ENCODE data around the gene ZCCHC24.

ZCCHC24 gene

GRCh38 chr10:79406683-79407422, 38.6 kb downstream of the ZCCHC24 start:
- Histone ChIP-seq H3K9me3 (ENCODE audit: control insufficient read depth, low read length) (no peaks in the 10 kb centered on the region), H3K4ac (ENCODE audit: low read depth in 1 of 2, low read length in 2 of 2) (peak overlapping the region; percentile 10 to 75), H4K91ac (ENCODE audit: low read length) (peak overlapping the region; percentile 65), H2BK15ac (ENCODE audit: low read depth, poor library complexity, severe bottlenecking) (no peak overlapping the region), H3K18ac (ENCODE audit: low read depth in 1 of 2, low read length in 2 of 2) (peak overlapping the region; percentile 60 to 73), H2AK5ac (ENCODE audit: low read length, severe bottlenecking) (peak overlapping the region; percentile 12), H3K9ac (ENCODE audit: low read length) (peak overlapping the region; percentile 81), H3K14ac (ENCODE audit: low read length in 2 of 2) (peak overlapping the region in 1 of 2 experiments; percentile 88), H3K27me3 (ENCODE audit: control insufficient read depth in 1 of 2, insufficient read depth in 1 of 2, low read length in 2 of 2) (no peaks in the 10 kb centered on the region), H3K23ac (ENCODE audit: low read length in 2 of 2) (peak overlapping the region in 1 of 2 experiments; percentile 66), H2BK5ac (ENCODE audit: low read depth, low read length, poor library complexity, severe bottlenecking) (no peak overlapping the region), H3K36me3 (ENCODE audit: control insufficient read depth in 1 of 2, insufficient read depth in 2 of 2, low read depth in 1 of 2, low read length in 2 of 2) (peaks cover 34 to 45% of the 10 kb centered on the region in 2 experiments), H2BK12ac (ENCODE audit: low read length in 2 of 2) (peak overlapping the region; percentile 23 to 85), H3K79me1 (replicated peaks; ENCODE audit: low read length, poor library complexity, severe bottlenecking) (peaks cover 40% of the 10 kb centered on the region), H3K27ac (ENCODE audit: low read length, poor library complexity, severe bottlenecking) (no peak overlapping the region), H3K4me1 (ENCODE audit: control insufficient read depth, insufficient read depth, low read depth, low read length) (peaks cover 70% of the 10 kb centered on the region), H2BK120ac (ENCODE audit: low read depth, low read length) (peak overlapping the region; percentile 50), H4K8ac (ENCODE audit: low read length) (peak overlapping the region; percentile 50), H3K4me3 (ENCODE audit: insufficient read depth in 1 of 2, low read depth in 1 of 2, low read length in 2 of 2) (no peak overlapping the region), H2AFZ (ENCODE audit: low read depth, low read length) (no peak overlapping the region), H3K4me2 (ENCODE audit: low read length, poor library complexity, severe bottlenecking) (no peak overlapping the region)
- no peak for DNase-seq
- 77% methylated on average over 13 of the region's 13 CpGs for WGBS

- Histone ChIP-seq H2BK15ac (ENCODE audit: low read depth, poor library complexity, severe bottlenecking) (no peak overlapping the region), H3K18ac (ENCODE audit: low read depth in 1 of 2, low read length in 2 of 2) (peak overlapping the region; percentile 60 to 73), H2BK120ac (ENCODE audit: low read depth, low read length) (peak overlapping the region; percentile 3), H3K27me3 (ENCODE audit: control insufficient read depth in 1 of 2, insufficient read depth in 1 of 2, low read length in 2 of 2) (no peaks in the 10 kb centered on the region), H3K79me1 (replicated peaks; ENCODE audit: low read length, poor library complexity, severe bottlenecking) (peaks cover 37% of the 10 kb centered on the region), H3K9me3 (ENCODE audit: control insufficient read depth, low read length) (no peaks in the 10 kb centered on the region), H3K4ac (ENCODE audit: low read depth in 1 of 2, low read length in 2 of 2) (peak overlapping the region in 1 of 2 experiments; percentile 47), H3K14ac (ENCODE audit: low read length in 2 of 2) (peak overlapping the region in 1 of 2 experiments; percentile 88), H2AK5ac (ENCODE audit: low read length, severe bottlenecking) (peak overlapping the region; percentile 57), H2BK12ac (ENCODE audit: low read length in 2 of 2) (peak overlapping the region in 1 of 2 experiments; percentile 85), H3K9ac (ENCODE audit: low read length) (peak overlapping the region; percentile 81), H2BK5ac (ENCODE audit: low read depth, low read length, poor library complexity, severe bottlenecking) (no peak overlapping the region), H3K27ac (ENCODE audit: low read length, poor library complexity, severe bottlenecking) (peak overlapping the region; percentile 6), H3K4me1 (ENCODE audit: control insufficient read depth, insufficient read depth, low read depth, low read length) (peaks cover 78% of the 10 kb centered on the region), H3K36me3 (ENCODE audit: control insufficient read depth in 1 of 2, insufficient read depth in 2 of 2, low read depth in 1 of 2, low read length in 2 of 2) (peaks cover 34 to 45% of the 10 kb centered on the region in 2 experiments), H4K91ac (ENCODE audit: low read length) (peak overlapping the region; percentile 65), H3K4me3 (ENCODE audit: insufficient read depth in 1 of 2, low read depth in 1 of 2, low read length in 2 of 2) (peak overlapping the region in 1 of 2 experiments; percentile 3), H3K4me2 (ENCODE audit: low read length, poor library complexity, severe bottlenecking) (no peak overlapping the region), H4K8ac (ENCODE audit: low read length) (peak overlapping the region; percentile 22), H2AFZ (ENCODE audit: low read depth, low read length) (no peak overlapping the region), H3K23ac (ENCODE audit: low read length in 2 of 2) (no peak overlapping the region)
- 64% methylated on average over 8 of the region's 8 CpGs for WGBS
- no peak for DNase-seq
These were observed 39.4 kb downstream of the ZCCHC24 start for GRCh38 chr10:79405995-79406515.

- peak overlapping the region in 1 of 2 experiments; percentile 86 for H3K14ac ChIP-seq (ENCODE audit: low read length in 2 of 2)
- WGBS = 64% methylated on average over 13 of the region's 13 CpGs
- peaks cover 34 to 45% of the 10 kb centered on the region in 2 experiments for H3K36me3 ChIP-seq (ENCODE audit: control insufficient read depth in 1 of 2, insufficient read depth in 2 of 2, low read depth in 1 of 2, low read length in 2 of 2)
- peak overlapping the region in 1 of 2 experiments; percentile 29 for H3K23ac ChIP-seq (ENCODE audit: low read length in 2 of 2)
- H3K79me1 ChIP-seq (replicated peaks; ENCODE audit: low read length, poor library complexity, severe bottlenecking) = peaks cover 36% of the 10 kb centered on the region
- H2AFZ ChIP-seq (ENCODE audit: low read depth, low read length) = no peak overlapping the region
- H2BK120ac ChIP-seq (ENCODE audit: low read depth, low read length) = peak overlapping the region; percentile 62
- H4K8ac ChIP-seq (ENCODE audit: low read length) = peak overlapping the region; percentile 9
- no peaks in the 10 kb centered on the region for H3K27me3 ChIP-seq (ENCODE audit: control insufficient read depth in 1 of 2, insufficient read depth in 1 of 2, low read length in 2 of 2)
- H3K9ac ChIP-seq (ENCODE audit: low read length) = peak overlapping the region; percentile 81
- peak overlapping the region; percentile 85 to 90 for H3K4ac ChIP-seq (ENCODE audit: low read depth in 1 of 2, low read length in 2 of 2)
- H2AK5ac ChIP-seq (ENCODE audit: low read length, severe bottlenecking) = peak overlapping the region; percentile 41
- peak; percentile 68 for DNase-seq
- H2BK12ac ChIP-seq (ENCODE audit: low read length in 2 of 2) = peak overlapping the region; percentile 9 to 86
- H3K4me1 ChIP-seq (ENCODE audit: control insufficient read depth, insufficient read depth, low read depth, low read length) = peaks cover 83% of the 10 kb centered on the region
- H3K27ac ChIP-seq (ENCODE audit: low read length, poor library complexity, severe bottlenecking) = no peak overlapping the region
- peak overlapping the region; percentile 8 for H4K91ac ChIP-seq (ENCODE audit: low read length)
- no peak overlapping the region for H2BK5ac ChIP-seq (ENCODE audit: low read depth, low read length, poor library complexity, severe bottlenecking)
- H3K4me2 ChIP-seq (ENCODE audit: low read length, poor library complexity, severe bottlenecking) = no peak overlapping the region
- H3K18ac ChIP-seq (ENCODE audit: low read depth in 1 of 2, low read length in 2 of 2) = peak overlapping the region; percentile 84 to 96
- no peak overlapping the region for H2BK15ac ChIP-seq (ENCODE audit: low read depth, poor library complexity, severe bottlenecking)
- H3K4me3 ChIP-seq (ENCODE audit: insufficient read depth in 1 of 2, low read depth in 1 of 2, low read length in 2 of 2) = no peak overlapping the region
- no peaks in the 10 kb centered on the region for H3K9me3 ChIP-seq (ENCODE audit: control insufficient read depth, low read length)
These were observed 40.0 kb downstream of the ZCCHC24 start for GRCh38 chr10:79405221-79405994.
